Measurements from ENCODE around the gene CDH26.

Gene CDH26

GRCh38 chr20:59987135-59987534, 28.9 kb downstream of the CDH26 start:
- DNase-seq = no peak

GRCh38 chr20:59988141-59988540, 29.9 kb downstream of the CDH26 start:
- DNase-seq = peak; percentile 42

- no peak for DNase-seq
These were observed 34.4 kb downstream of the CDH26 start for GRCh38 chr20:59992526-59993084.

- no peak for DNase-seq
These were observed 35.7 kb downstream of the CDH26 start for GRCh38 chr20:59993736-59994430.

GRCh38 chr20:59994697-59995122, 36.5 kb downstream of the CDH26 start:
- DNase-seq = no peak

GRCh38 chr20:59996108-59996507, 37.9 kb downstream of the CDH26 start:
- no peak for DNase-seq

- no peak for DNase-seq
These were observed 39.7 kb downstream of the CDH26 start for GRCh38 chr20:59997896-59998295.

GRCh38 chr20:59999502-59999901, 41.3 kb downstream of the CDH26 start:
- DNase-seq = no peak

GRCh38 chr20:60000271-60001042, 42.2 kb downstream of the CDH26 start:
- DNase-seq = peak; percentile 2

- DNase-seq = peak; percentile 6
These were observed 42.9 kb downstream of the CDH26 start for GRCh38 chr20:60001108-60001507.

GRCh38 chr20:60003776-60004175, 45.6 kb downstream of the CDH26 start:
- no peak for DNase-seq

GRCh38 chr20:60006261-60006660, 48.0 kb downstream of the CDH26 start:
- no peak for DNase-seq

- no peak for DNase-seq
These were observed 49.2 kb downstream of the CDH26 start for GRCh38 chr20:60007464-60007863.

GRCh38 chr20:60008130-60008808, 50.0 kb downstream of the CDH26 start:
- no peak for DNase-seq

- no peak for DNase-seq
These were observed 51.1 kb downstream of the CDH26 start for GRCh38 chr20:60009318-60009717.

- DNase-seq = peak; percentile 1
These were observed 51.8 kb downstream of the CDH26 start for GRCh38 chr20:60009826-60010616.

- DNase-seq = no peak
These were observed 52.7 kb downstream of the CDH26 start for GRCh38 chr20:60010689-60011458.

GRCh38 chr20:60011512-60012507, 53.6 kb downstream of the CDH26 start:
- DNase-seq = peak; percentile 61

GRCh38 chr20:60013296-60014139, 55.3 kb downstream of the CDH26 start:
- DNase-seq = no peak

GRCh38 chr20:60016406-60016805, 58.2 kb downstream of the CDH26 start:
- no peak for DNase-seq

Data from NCI-H69 (cell line).